HFF-Myc (cell line): ENCODE results near the gene TMEM39B.

ENCODE experiments used
- DNase-seq: peaks from one replicate; pipeline ENCODE4 v3.0.0-alpha.2; 2011; ENCODE audit warnings: low read depth; ENCODE audit errors: extremely low read depth
- H3K4me3 ChIP-seq: replicated peaks from 2 replicates; pipeline ENCODE4 v1.5.1; 2011; ENCODE audit warnings: low read depth, mild to moderate bottlenecking, control low read depth, low read length
- TF ChIP-seq, protein P1 (sequence below): IDR thresholded peaks from 2 replicates; pipeline ENCODE4 v1.5.1; 2012; ENCODE audit warnings: mild to moderate bottlenecking, low read depth, low read length, control low read depth; ENCODE audit errors: missing control alignments

Gene TMEM39B

DNA sequence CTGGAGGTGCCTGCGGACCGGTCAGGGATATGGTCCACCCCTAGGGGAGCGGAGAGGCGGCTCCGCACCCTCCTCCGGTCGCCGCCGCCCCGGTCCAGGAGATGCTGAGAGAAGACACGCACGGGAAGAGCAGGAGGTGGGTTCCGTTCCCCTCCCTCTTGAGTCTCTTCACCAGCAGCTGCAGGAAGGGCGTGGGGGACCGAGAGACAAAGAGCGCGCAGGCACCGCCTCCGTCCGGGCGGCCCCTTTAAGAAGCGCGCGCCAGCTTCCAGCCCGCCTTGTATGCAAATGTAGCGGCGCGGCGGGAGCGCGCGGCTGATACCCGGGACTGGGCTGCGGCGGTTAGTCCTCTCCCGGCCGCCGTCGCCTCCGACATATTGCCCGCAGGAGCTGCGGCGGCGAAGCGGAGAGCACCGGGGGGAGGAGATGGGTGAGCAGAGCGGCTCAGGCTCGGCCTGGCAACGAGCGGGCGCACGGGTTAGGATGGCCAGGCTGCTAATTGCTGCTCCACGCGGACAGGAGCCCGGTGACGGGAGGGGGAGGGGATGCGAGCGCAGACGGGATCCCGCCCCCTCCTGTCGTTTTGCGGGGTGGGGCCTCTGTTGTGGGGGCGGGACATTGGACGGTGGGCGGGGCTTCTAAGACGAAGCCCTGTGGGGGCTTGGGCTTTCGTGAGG lies at the start of gene TMEM39B:
Gene TMEM39B, plus strand, starts transcription at position 318 of the 677 bp plus-strand sequence. Its CDS starts 109 bp downstream, at position 427.
- H3K4me3 ChIP-seq = peak within 1 kb of the TSS; percentile 61
- TF ChIP-seq, protein P1, sequence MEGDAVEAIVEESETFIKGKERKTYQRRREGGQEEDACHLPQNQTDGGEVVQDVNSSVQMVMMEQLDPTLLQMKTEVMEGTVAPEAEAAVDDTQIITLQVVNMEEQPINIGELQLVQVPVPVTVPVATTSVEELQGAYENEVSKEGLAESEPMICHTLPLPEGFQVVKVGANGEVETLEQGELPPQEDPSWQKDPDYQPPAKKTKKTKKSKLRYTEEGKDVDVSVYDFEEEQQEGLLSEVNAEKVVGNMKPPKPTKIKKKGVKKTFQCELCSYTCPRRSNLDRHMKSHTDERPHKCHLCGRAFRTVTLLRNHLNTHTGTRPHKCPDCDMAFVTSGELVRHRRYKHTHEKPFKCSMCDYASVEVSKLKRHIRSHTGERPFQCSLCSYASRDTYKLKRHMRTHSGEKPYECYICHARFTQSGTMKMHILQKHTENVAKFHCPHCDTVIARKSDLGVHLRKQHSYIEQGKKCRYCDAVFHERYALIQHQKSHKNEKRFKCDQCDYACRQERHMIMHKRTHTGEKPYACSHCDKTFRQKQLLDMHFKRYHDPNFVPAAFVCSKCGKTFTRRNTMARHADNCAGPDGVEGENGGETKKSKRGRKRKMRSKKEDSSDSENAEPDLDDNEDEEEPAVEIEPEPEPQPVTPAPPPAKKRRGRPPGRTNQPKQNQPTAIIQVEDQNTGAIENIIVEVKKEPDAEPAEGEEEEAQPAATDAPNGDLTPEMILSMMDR = no peak
- DNase-seq = peak; percentile 77

DNA sequence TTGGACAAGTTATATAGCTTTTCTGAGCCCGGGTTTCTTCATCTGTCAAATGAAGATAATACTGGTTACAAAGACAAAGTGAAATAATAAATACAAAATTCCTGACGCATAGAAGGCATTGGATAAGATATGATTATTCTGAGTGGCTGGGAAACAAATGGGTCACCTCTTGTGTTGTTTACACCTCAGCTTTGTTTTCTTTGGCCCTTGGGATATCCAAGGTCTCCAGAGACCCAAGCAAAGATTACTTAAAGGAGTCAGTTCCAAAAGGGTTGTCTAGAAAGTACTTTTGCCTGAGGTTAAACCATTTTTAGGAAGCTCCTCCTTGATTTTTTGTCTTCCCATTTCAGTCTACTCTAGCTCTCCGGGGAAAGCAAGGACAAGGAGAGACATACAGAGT lies 49.4 kb upstream of the TMEM39B start:
- DNase-seq = no peak
- no peak overlapping the region for H3K4me3 ChIP-seq
- TF ChIP-seq, protein P1 = no peak

- H3K4me3 ChIP-seq = no peak overlapping the region
- TF ChIP-seq, protein P1 = no peak
- DNase-seq = no peak
Measured at GRCh38 chr1:32025515-32025914, 47.2 kb upstream of the TMEM39B start.

- TF ChIP-seq, protein P1 = no peak
Measured at GRCh38 chr1:32028746-32029145, 44.0 kb upstream of the TMEM39B start.

DNA sequence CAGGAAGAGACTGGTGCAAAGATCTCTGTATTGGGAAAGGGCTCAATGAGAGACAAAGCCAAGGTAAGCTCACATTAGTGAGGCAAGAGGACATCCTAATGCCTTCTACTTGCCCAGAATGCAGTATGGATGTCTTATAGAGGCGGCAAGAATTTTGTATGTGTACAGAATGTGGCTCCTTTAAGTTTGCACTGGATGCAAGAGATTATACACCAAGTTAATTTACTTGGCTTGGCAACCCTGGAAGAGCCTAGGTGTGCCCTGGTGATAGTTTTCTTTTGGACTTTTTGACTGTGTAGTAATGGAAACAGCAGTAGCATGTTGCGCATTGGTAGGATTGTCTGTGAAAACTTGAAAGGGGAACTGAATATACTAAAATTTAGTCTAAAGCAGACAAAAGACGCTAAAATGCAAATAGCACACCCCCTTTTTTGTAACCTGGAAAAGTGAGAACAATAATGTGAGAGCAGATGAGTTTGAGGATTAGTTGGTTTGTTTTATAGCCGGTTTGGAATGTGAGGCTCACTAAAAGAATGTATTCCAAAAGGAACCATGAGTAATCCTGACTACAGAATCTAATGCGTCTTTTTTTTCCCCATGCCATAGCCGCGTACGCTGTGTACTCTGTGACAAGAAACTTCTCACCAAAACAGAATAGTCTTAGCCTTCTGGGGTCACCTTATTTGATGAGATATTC lies 41.0 kb upstream of the TMEM39B start:
- TF ChIP-seq, protein P1 = no peak
- no peak for DNase-seq
- H3K4me3 ChIP-seq = no peak overlapping the region

More at GRCh38 chr1:32028746-32029145, 44.0 kb upstream of the TMEM39B start:
- DNase-seq = no peak
- no peak overlapping the region for H3K4me3 ChIP-seq

GRCh38 chr1:32032275-32032615 lies 40.5 kb upstream of the TMEM39B start:
- no peak overlapping the region for H3K4me3 ChIP-seq
- TF ChIP-seq, protein P1 = no peak
- DNase-seq = no peak

- no peak for DNase-seq
Measured at GRCh38 chr1:32035119-32035518, 37.6 kb upstream of the TMEM39B start.

More at GRCh38 chr1:32035119-32035518, 37.6 kb upstream of the TMEM39B start:
- TF ChIP-seq, protein P1 = no peak
- H3K4me3 ChIP-seq = no peak overlapping the region
